CD1c-positive myeloid dendritic cell (primary cell): ENCODE results near the gene C1orf174.
A peak's percentile ranks its signal among the peaks of the same experiment; 100 is the strongest.

ENCODE experiments used
- DNase-seq: peaks from one replicate; pipeline ENCODE4 v3.0.0-alpha.2; 2016; ENCODE audit errors: extremely low spot score

C1orf174 gene

GRCh38 chr1:3900150-3900968 is at the start of gene C1orf174:
TSS of gene C1orf174 (minus strand) at chr1:3900272. CDS start at chr1:3900186, 86 bp downstream.
- peak; percentile 97 for DNase-seq

- DNase-seq = no peak
These were observed 48.3 kb upstream of the C1orf174 start for GRCh38 chr1:3948344-3948743.

GRCh38 chr1:3945916-3946840 is 46.1 kb upstream of the C1orf174 start:
- DNase-seq = no peak

GRCh38 chr1:3945222-3945621 is 45.1 kb upstream of the C1orf174 start:
- DNase-seq = no peak

GRCh38 chr1:3944578-3945125 is 44.6 kb upstream of the C1orf174 start:
- no peak for DNase-seq

GRCh38 chr1:3943806-3944577 is 43.9 kb upstream of the C1orf174 start:
- DNase-seq = no peak

- DNase-seq = no peak
These were observed 43.0 kb upstream of the C1orf174 start for GRCh38 chr1:3943123-3943431.

GRCh38 chr1:3942416-3943122 is 42.5 kb upstream of the C1orf174 start:
- no peak for DNase-seq

GRCh38 chr1:3940754-3941345 is 40.8 kb upstream of the C1orf174 start:
- no peak for DNase-seq

- DNase-seq = no peak
These were observed 40.1 kb upstream of the C1orf174 start for GRCh38 chr1:3940081-3940753.

GRCh38 chr1:3939242-3940080 is 39.4 kb upstream of the C1orf174 start:
- no peak for DNase-seq

- DNase-seq = no peak
These were observed 32.3 kb upstream of the C1orf174 start for GRCh38 chr1:3932156-3932919.

- DNase-seq = no peak
These were observed 31.2 kb upstream of the C1orf174 start for GRCh38 chr1:3931007-3931912.

- DNase-seq = no peak
These were observed 30.4 kb upstream of the C1orf174 start for GRCh38 chr1:3930301-3931006.

- DNase-seq = no peak
These were observed 29.1 kb upstream of the C1orf174 start for GRCh38 chr1:3929126-3929525.

GRCh38 chr1:3928586-3928985 is 28.5 kb upstream of the C1orf174 start:
- no peak for DNase-seq

- no peak for DNase-seq
These were observed 26.9 kb upstream of the C1orf174 start for GRCh38 chr1:3926956-3927355.
